ENCODE results near the gene PLEKHA3.

- TF ChIP-seq ZNF449 (CRISPR knock-in tag; IDR thresholded peaks at IDR 0.05) (no peak), LEF1 (IDR thresholded peaks at IDR 0.05) (no peak), MXI1 (IDR thresholded peaks at IDR 0.05; ENCODE audit: low read depth, low read length) (no peak), MTF1 (CRISPR knock-in tag; IDR thresholded peaks at IDR 0.05; ENCODE audit: borderline replicate concordance) (no peak), RBBP5 (IDR thresholded peaks at IDR 0.05; ENCODE audit: borderline replicate concordance, insufficient read depth, low read length, poor library complexity, severe bottlenecking) (no peak), CTCF (IDR thresholded peaks at IDR 0.05 in 2 of 3, conservative IDR thresholded peaks at IDR 0.05 in 1 of 3; ENCODE audit: insufficient read depth in 2 of 3, low read depth in 1 of 3, low read length in 3 of 3) (no peak)
Observed at GRCh38 chr2:178499640-178500039, 19.4 kb downstream of the PLEKHA3 start.
